K562 (cell line): ENCODE data around the gene OSBPL1A. TPM values are rescaled to one million over a fixed set of nuclear protein-coding genes. Genes with fewer than 3 reads are reported as not detected.

ENCODE experiments used
- ATAC-seq: fragments of 200-7000 bp; cut with Tn5 transposase; 3 replicates; pipeline ENCODE4 v1.9.1; 2020; ENCODE audit warnings: moderate library complexity
- BruUV-seq: library from RNA; stranded (reverse); fragments of 400-500 nt; replicated peaks from 2 replicates; lab custom pipeline; 2021; lab: Mats Ljungman, UMichigan
- CTCF ChIA-PET: fragments of 300-600 bp; formaldehyde crosslinking; extraction: SDS; loops from one replicate; lab custom pipeline; 2021; ENCODE audit warnings: low intra/inter-chr PET ratio; lab: Yijun Ruan, JAX
- POLR2A ChIA-PET: fragments of 300-600, 350-650 bp; sonication (Branson Sonifier 250); formaldehyde crosslinking; extraction: SDS; loops from one replicate; lab custom pipeline; 2021; ENCODE audit warnings: antibody characterized with exemption, inconsistent platforms; lab: Yijun Ruan, JAX
- DNase-seq, 4 experiments: peaks; one replicate each; pipeline versions ENCODE4 v3.0.0 to v3.0.0-alpha.2; 2011 to 2018; ENCODE audit warnings: low spot score in 3 of 4, mixed read lengths in 3 of 4; ENCODE audit errors: extremely low read depth in 1 of 4
- FAIRE-seq: peaks from 2 replicates; lab custom pipeline; 2011; peaks lifted over from hg19 to GRCh38; lab: Jason Lieb, UNC
- H2AFZ ChIP-seq: 2 replicates; pipeline ENCODE4 v1.6.0; 2011; ENCODE audit warnings: low read depth, low read length, control low read depth, inconsistent platforms
- H3K27ac ChIP-seq: fragments of 200-600 bp; 3 replicates; pipeline ENCODE4 v1.8.0; 2011; ENCODE audit warnings: low read depth, mild to moderate bottlenecking, control low read depth, inconsistent platforms, low read length, moderate library complexity, mixed read lengths; ENCODE audit errors: extremely low read depth
- H3K27me3 ChIP-seq, 2 experiments: fragments of 300-600 bp in 1 of 2; 2 replicates in 1 of 2; 3 replicates in 1 of 2; pipeline versions ENCODE4 v1.6.0 to v1.8.0; 2011; ENCODE audit warnings: inconsistent platforms in 2 of 2, low read length in 2 of 2, mild to moderate bottlenecking in 1 of 2, mixed read lengths in 1 of 2, moderate library complexity in 1 of 2; ENCODE audit not compliant: control insufficient read depth in 2 of 2, insufficient read depth in 2 of 2
- H3K36me3 ChIP-seq: fragments of 300-600 bp; 3 replicates; pipeline ENCODE4 v1.8.0; 2011; ENCODE audit warnings: mild to moderate bottlenecking, low read length, inconsistent platforms; ENCODE audit not compliant: control insufficient read depth, insufficient read depth
- H3K4me1 ChIP-seq, 2 experiments: fragments of 200-600 bp in 1 of 2; replicated peaks in 1 of 2; 2 replicates in 1 of 2; 3 replicates in 1 of 2; pipeline versions ENCODE4 v1.5.1 to v1.8.0; 2011; ENCODE audit warnings: inconsistent platforms in 2 of 2, low read length in 2 of 2, mild to moderate bottlenecking in 1 of 2, mixed read lengths in 1 of 2, moderate library complexity in 1 of 2; ENCODE audit not compliant: control insufficient read depth in 2 of 2, insufficient read depth in 2 of 2
- H3K4me2 ChIP-seq: 2 replicates; pipeline ENCODE4 v1.6.1; 2011; ENCODE audit warnings: low read length, control low read depth, inconsistent platforms, mixed read lengths; ENCODE audit not compliant: insufficient read depth
- H3K4me3 ChIP-seq: fragments of 200-600 bp; sonication (generic), shearing (Covaris generic); 2 replicates; pipeline ENCODE4 v1.5.1; 2016; ENCODE audit warnings: control low read depth, inconsistent platforms
- H3K79me2 ChIP-seq: fragments of 200-600 bp; 3 replicates; pipeline ENCODE4 v1.8.0; 2011; ENCODE audit warnings: low read length, inconsistent platforms; ENCODE audit not compliant: control insufficient read depth, insufficient read depth
- H3K9ac ChIP-seq, 2 experiments: 2 replicates each; pipeline versions ENCODE4 v1.6.0 to v1.6.1; 2011; ENCODE audit warnings: low read depth in 2 of 2, low read length in 2 of 2, control low read depth in 1 of 2, inconsistent platforms in 1 of 2, mild to moderate bottlenecking in 1 of 2, mixed read lengths in 1 of 2; ENCODE audit not compliant: insufficient read depth in 1 of 2
- H3K9me1 ChIP-seq: one replicate; pipeline ENCODE4 v1.6.0; 2011; ENCODE audit warnings: inconsistent platforms, mild to moderate bottlenecking, low read length, moderate library complexity; ENCODE audit not compliant: control insufficient read depth, insufficient read depth
- H3K9me3 ChIP-seq: replicated peaks from 2 replicates; pipeline ENCODE4 v1.5.1; 2011; ENCODE audit warnings: low read depth, low read length, inconsistent platforms; ENCODE audit not compliant: control insufficient read depth, insufficient read depth
- H4K20me1 ChIP-seq: replicated peaks from 2 replicates; pipeline ENCODE4 v1.6.1; 2011; ENCODE audit warnings: low read length, inconsistent platforms, mixed read lengths; ENCODE audit not compliant: control insufficient read depth, insufficient read depth
- BRD9 ChIP-seq: fragments of 450-650 bp; IDR thresholded peaks from 2 replicates; pipeline ENCODE4 v1.6.1; 2018; ENCODE audit warnings: low read depth; ENCODE audit not compliant: partially characterized antibody
- GABPA ChIP-seq: fragments of 200-800 bp; sonication (Bioruptor generic); conservative IDR thresholded peaks from 2 replicates; pipeline ENCODE4 v1.6.1; 2016; ENCODE audit warnings: low read depth, missing genetic modification characterization, missing compliant biosample characterization
- MYC ChIP-seq, 2 experiments: fragments of 250-450 bp in 1 of 2; sonication (Bioruptor Pico) in 1 of 2; IDR thresholded peaks; 2 replicates each; pipeline versions ENCODE4 v1.5.1 to v1.6.1; 2012 to 2021; ENCODE audit warnings: low read depth in 2 of 2, borderline replicate concordance in 1 of 2, improper control_type of control experiment in 1 of 2, low read length in 1 of 2, mild to moderate bottlenecking in 1 of 2, moderate library complexity in 1 of 2
- SFPQ ChIP-seq: fragments of 200-400 bp; formaldehyde crosslinking; IDR thresholded peaks from 2 replicates; pipeline ENCODE4 v1.6.1; 2017; ENCODE audit warnings: mild to moderate bottlenecking, low read depth, low read length, moderate library complexity
- SIRT6 ChIP-seq: IDR thresholded peaks from one replicate; pipeline ENCODE4 v1.6.1; 2012; ENCODE audit warnings: low read depth, mild to moderate bottlenecking, control low read depth, inconsistent platforms, low read length, moderate library complexity
- THAP7 ChIP-seq: fragments of 250-450 bp; sonication (Bioruptor Pico); IDR thresholded peaks from 2 replicates; pipeline ENCODE4 v1.5.0; 2021
- ZBTB40 ChIP-seq, 2 experiments: fragments of 450-650 bp in 1 of 2; sonication (generic) in 1 of 2; formaldehyde crosslinking in 1 of 2; IDR thresholded peaks; 2 replicates each; pipeline versions ENCODE4 v1.7.1 to v1.9.0; 2016 to 2022; ENCODE audit warnings: inconsistent platforms in 1 of 2, mild to moderate bottlenecking in 1 of 2, missing genetic modification reagents in 1 of 2
- ZNF3 ChIP-seq: fragments of 250-450 bp; sonication (Bioruptor Pico); IDR thresholded peaks from 2 replicates; pipeline ENCODE4 v1.5.0; 2021; ENCODE audit warnings: mild to moderate bottlenecking, moderate library complexity
- ZNF830 ChIP-seq: fragments of 250-450 bp; sonication (Bioruptor Pico); IDR thresholded peaks from 2 replicates; pipeline ENCODE4 v1.5.0; 2021; ENCODE audit warnings: mild to moderate bottlenecking
- WGBS: fragments of 100-300 bp; shearing (Covaris generic); methylation state at CpG from one replicate; pipeline ENCODE4 v1.1.6; 2016; ENCODE audit warnings: low coverage, mixed read lengths; ENCODE audit not compliant: insufficient coverage; ENCODE audit errors: missing lambda C conversion rate; 5-methylcytosine and 5-hydroxymethylcytosine counted together
- in situ Hi-C: fragments of 300-500 bp; cut with MboI; formaldehyde crosslinking; loops from 4 replicates; pipeline ENCODE4 v1.15.0; 2018; ENCODE audit warnings: inconsistent platforms, mixed read lengths
- intact Hi-C: fragments of 100-400 bp; cut with micrococcal nuclease; formaldehyde crosslinking; loops from 2 replicates; pipeline ENCODE4 v1.14.2; 2022
- polyA plus RNA-seq, 8 experiments: library from polyadenylated mRNA; depleted of rRNA in 4 of 8; stranded (reverse) in 5 of 8; unstranded in 3 of 8; fragments of >200 nt; fragmentation: Nextera tagmentation in 2 of 8; fragmentation: Illumina TruSeq in 1 of 8; extraction: Ambion mirVana in 2 of 8; extraction: Trizol in 1 of 8; gene quantifications; 2 replicates each; pipeline versions ENCODE4 v1.2.1 to v1.2.3, GENCODE V29; 2011 to 2014; ENCODE audit warnings: inconsistent platforms in 1 of 8, missing spikeins in 1 of 8
- total RNA-seq, 7 experiments: library from RNA; depleted of rRNA in 6 of 7; stranded (reverse); fragments of >200 nt in 6 of 7; fragmentation: Illumina TruSeq in 2 of 7; extraction: Trizol in 2 of 7; gene quantifications; 2 replicates each; pipeline versions ENCODE4 v1.2.1 to v1.2.3, GENCODE V29; 2011 to 2021; ENCODE audit warnings: low replicate concordance in 1 of 7

The OSBPL1A gene
- total and polyA plus RNA-seq, 9 of the 15 experiments (the other 6 are each of a cell fraction or from before 2014, with no cell fraction given): 0.40 to 0.49 TPM; not detected in 7

GRCh38 chr18:24187689-24188088 is 209.9 kb downstream of the OSBPL1A start:
- DNase-seq (no peak), ATAC-seq (no peak), FAIRE-seq (no peak)
- Histone ChIP-seq H3K36me3 (no peaks in the 10 kb centered on the region), H3K27me3 (peaks cover 4 to 7% of the 10 kb centered on the region in 2 experiments; a peak in 2 of 5 replicates), H2AFZ (no peak overlapping the region), H3K9me3 (no peaks in the 10 kb centered on the region), H3K9me1 (no peaks in the 10 kb centered on the region), H3K9ac (no peak overlapping the region), H3K27ac (no peak overlapping the region), H3K4me1 (no peaks in the 10 kb centered on the region), H4K20me1 (no peaks in the 10 kb centered on the region), H3K4me2 (no peak overlapping the region), H3K79me2 (no peaks in the 10 kb centered on the region), H3K4me3 (no peak overlapping the region)
- ChIA-PET CTCF (no interaction called here), POLR2A (interaction anchor here (1.6 kb wide), 1 partner anchor 11 kb away, joined by 5 read pairs; no protein-coding TSS in a partner anchor)
- intact Hi-C loops: no loop called here
- BruUV-seq: no TSS peak
- 0% methylated on average over 1 of the region's 1 CpG for WGBS
- in situ Hi-C loops: no loop called here
- TF ChIP-seq BRD9 (no peak), SIRT6 (no peak), GABPA (tag) (no peak), ZBTB40 (IDR thresholded peaks at IDR 0.05) (no peak), ZBTB40 (CRISPR knock-in tag; IDR thresholded peaks at IDR 0.05) (no peak), SFPQ (no peak), ZNF830 (CRISPR knock-in tag) (no peak), THAP7 (CRISPR knock-in tag) (no peak), ZNF3 (CRISPR knock-in tag) (no peak), MYC (IDR thresholded peaks at IDR 0.05; ENCODE audit: low read depth, low read length) (no peak), MYC (CRISPR knock-in tag; IDR thresholded peaks at IDR 0.05; ENCODE audit: borderline replicate concordance, low read depth) (no peak)
